CD4-positive, alpha-beta T cell treated with Interleukin-6 for 4 hours (primary cell): Measurements from ENCODE around the gene PAH.

Experiments used
- DNase-seq: peaks from one replicate; pipeline ENCODE4 v3.0.0-alpha.2; 2020; ENCODE audit warnings: mixed read lengths

The PAH gene

GRCh38 chr12:102814691-102815367, 102.2 kb downstream of the PAH start:
- no peak for DNase-seq

DNA sequence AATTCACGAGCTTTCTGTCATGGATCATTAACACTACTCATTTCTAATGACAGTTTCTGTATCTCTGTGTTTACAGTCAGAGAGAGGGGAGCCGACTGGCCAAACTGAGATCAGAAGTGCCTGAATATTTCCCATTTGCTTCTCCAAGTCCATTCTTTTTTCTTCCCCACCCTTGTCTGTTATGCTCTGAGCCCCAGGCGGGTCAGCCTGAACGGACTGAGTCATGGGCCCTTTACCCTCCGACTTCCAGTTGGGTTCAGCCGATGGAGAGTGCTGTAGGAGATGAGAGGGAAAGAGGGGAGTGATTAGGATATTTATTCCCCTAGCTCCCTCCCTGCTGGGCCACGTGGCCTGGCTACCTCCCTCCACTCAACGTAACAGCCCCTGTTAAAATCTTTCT, 104.7 kb downstream of the PAH start:
- no peak for DNase-seq

DNA sequence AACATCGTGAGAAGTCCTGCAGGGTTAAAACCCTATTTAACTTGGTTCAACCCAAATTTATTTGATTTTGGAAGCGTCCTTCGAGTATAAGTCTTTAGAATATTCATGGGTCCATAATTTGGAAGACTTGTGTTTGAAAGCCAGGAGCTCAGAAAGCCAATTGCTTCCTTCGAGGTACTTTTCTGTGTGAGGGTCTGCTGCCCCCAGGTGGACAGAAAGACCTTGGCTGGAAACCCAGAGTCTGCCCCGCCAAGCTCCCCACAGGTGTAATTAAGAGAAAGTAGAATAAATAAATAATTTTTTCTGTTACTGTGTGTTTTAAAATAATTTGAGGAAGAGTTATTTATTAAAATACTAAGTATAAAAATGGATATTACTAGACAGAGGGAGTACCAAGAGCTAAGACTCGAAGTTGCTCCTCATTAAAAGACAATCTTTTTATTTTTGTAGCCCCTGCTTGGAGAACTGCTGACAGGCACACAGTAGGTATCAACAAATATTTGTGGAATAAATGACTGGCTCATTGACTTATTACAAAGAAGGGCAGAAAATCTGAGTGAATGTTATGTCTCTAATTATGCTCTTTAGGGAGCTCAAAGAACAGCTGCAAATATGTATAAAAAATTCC, 105.8 kb downstream of the PAH start:
- DNase-seq: no peak

DNA sequence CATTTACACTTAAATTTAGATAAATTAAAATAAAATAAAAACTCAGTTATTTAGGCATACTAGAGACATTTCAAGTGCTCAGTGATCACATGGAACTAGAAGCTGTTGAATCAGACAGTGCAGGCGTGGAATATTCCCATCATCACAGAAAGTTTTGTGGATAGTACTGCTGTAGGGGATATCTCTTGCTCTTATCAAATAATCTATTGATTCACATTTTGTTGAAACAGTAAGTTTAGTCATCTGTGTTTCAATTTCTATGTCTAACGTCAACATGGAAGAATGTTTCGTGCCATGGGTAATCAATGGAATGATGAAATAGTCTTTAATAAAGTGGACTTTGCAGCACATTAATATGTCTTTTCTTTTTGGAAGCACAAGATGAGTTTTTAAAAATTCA, 108.6 kb downstream of the PAH start:
- no peak for DNase-seq

DNA sequence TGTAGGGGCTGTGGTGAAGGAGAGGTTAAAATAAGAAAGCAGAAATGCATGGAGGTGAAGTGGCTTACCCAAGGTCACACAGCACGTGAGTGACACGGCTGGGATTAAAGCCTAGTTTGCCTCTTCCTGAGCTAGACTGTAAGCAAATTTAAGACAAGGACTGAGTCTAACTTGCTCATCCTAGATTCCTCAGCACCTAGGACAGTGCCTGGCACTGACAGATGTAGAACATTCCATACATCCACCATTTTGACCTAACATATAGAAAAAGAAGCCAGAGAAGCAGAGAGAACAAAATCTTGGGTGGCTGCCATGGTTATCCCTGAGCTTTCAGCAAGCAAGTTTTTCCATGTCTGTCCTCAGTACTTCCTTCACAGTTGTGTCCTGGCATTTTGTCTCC, 110.5 kb downstream of the PAH start:
- no peak for DNase-seq

GRCh38 chr12:102806110-102806509, 110.9 kb downstream of the PAH start:
- DNase-seq: no peak

GRCh38 chr12:102800565-102800964, 116.5 kb downstream of the PAH start:
- no peak for DNase-seq

DNA sequence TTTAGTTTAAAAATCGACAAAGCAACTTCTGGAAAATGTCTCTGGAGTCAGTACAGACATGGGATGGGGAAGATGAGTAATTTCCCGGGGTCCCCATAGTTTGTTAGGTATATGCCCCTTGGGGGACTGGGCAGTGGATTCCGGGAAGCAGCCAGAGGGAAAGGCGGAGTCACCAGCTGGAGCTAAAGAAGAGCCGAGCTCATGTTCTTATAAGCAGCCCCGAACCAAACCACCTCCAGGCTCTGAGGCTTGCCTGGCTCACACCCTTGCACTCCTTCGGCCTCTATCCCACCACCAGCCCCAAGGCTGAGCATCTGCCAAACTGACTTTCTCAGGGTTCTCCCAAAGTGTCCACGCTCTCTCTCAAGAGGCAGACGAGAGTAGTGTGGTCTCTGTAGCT, 117.8 kb downstream of the PAH start:
- no peak for DNase-seq

DNA sequence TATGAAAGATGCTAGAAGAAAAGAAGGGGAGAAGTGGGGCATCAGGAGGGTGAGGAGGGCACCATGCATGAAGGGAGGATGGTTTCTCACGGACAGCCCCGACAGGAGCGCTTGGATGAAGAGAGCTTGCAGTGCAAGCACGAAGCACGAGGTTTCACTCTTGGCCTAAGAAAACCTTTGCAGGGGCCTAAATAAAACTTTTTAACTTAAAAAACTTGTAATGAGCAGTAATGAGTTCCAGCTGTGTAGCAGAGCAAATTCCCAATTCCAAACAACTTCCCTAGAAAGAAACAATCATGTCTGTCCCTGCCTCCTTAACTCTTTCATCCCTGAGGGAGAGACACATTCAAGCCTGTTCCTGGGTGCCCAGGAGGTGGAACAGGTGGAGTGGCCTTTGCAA, 119.5 kb downstream of the PAH start:
- DNase-seq: no peak

DNA sequence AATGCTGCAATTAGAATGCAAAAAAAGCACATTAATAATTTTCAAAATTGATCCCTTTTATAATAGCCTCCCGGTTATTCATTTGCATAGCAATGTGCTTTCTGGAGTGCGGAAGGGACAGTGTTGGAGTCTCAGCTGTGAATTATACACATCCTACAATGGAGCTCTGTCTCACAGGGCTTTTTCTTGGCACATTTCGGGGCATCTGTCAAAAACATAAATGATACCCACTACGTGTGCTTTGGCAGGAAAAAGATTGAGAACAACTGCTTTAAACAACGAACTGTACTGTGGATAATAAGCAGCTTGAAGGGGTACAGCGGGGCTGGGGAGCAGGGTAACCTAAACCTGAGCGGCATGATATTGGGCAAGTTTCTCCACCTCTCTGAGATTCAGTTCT, 123.1 kb downstream of the PAH start:
- DNase-seq: no peak
